Large intestine (tissue), 3 donors: ENCODE results near the gene PTPN14. TPM values are rescaled to one million over a fixed set of nuclear protein-coding genes. Genes with fewer than 3 reads are reported as not detected.
A peak's percentile ranks its signal among the peaks of the same experiment; 100 is the strongest.

Source experiments
- DNase-seq, 2 donors: peaks; one replicate each; pipeline versions ENCODE4 v3.0.0 to v3.0.0-alpha.2; 2013
- H3K27ac ChIP-seq: one replicate; pipeline ENCODE4 v1.5.1; 2013; ENCODE audit warnings: low read length
- H3K27me3 ChIP-seq: 2 replicates; pipeline ENCODE4 v1.6.1; 2013; ENCODE audit warnings: low read length; ENCODE audit not compliant: control insufficient read depth, insufficient read depth
- H3K36me3 ChIP-seq: 2 replicates; pipeline ENCODE4 v1.6.1; 2013; ENCODE audit warnings: low read length; ENCODE audit not compliant: control insufficient read depth, insufficient read depth
- H3K4me1 ChIP-seq: one replicate; pipeline ENCODE4 v1.6.1; 2013; ENCODE audit warnings: low read length; ENCODE audit not compliant: control insufficient read depth, insufficient read depth
- H3K4me3 ChIP-seq: one replicate; pipeline ENCODE4 v1.5.1; 2013; ENCODE audit warnings: low read length
- H3K9me3 ChIP-seq: one replicate; pipeline ENCODE4 v1.6.1; 2013; ENCODE audit warnings: mild to moderate bottlenecking, low read depth, low read length, moderate library complexity; ENCODE audit not compliant: control insufficient read depth
- WGBS: methylation state at CpG from one replicate; pipeline ENCODE4 v1.1.5; 2013; ENCODE audit warnings: low lambda C conversion rate; ENCODE audit not compliant: insufficient coverage; 5-methylcytosine and 5-hydroxymethylcytosine counted together
- polyA plus RNA-seq: library from polyadenylated mRNA; unstranded; fragments of 120-200 nt; gene quantifications from one replicate; pipeline ENCODE4 v1.2.1, GENCODE V29; 2013

Gene PTPN14
- polyA plus RNA-seq, 1 donor: 10.2 TPM

GRCh38 chr1:214337015-214337414 is 214.4 kb downstream of the PTPN14 start:
- DNase-seq: no peak
- no CpG with 5 or more reads among the region's 2 CpGs for WGBS
- H3K4me3 ChIP-seq: no peak overlapping the region
- no peaks in the 10 kb centered on the region for H3K9me3 ChIP-seq
- H3K4me1 ChIP-seq: no peaks in the 10 kb centered on the region
- no peaks in the 10 kb centered on the region for H3K27me3 ChIP-seq
- peak overlapping the region; percentile 38 for H3K27ac ChIP-seq
- H3K36me3 ChIP-seq: peaks cover 26% of the 10 kb centered on the region

- H3K27ac ChIP-seq: no peak overlapping the region
- peaks cover 33% of the 10 kb centered on the region for H3K36me3 ChIP-seq
- H3K27me3 ChIP-seq: no peaks in the 10 kb centered on the region
- no peaks in the 10 kb centered on the region for H3K4me1 ChIP-seq
- DNase-seq: no peak
- WGBS: 100% methylated on average over 1 of the region's 4 CpGs
- H3K9me3 ChIP-seq: no peaks in the 10 kb centered on the region
- no peak overlapping the region for H3K4me3 ChIP-seq
These were observed 215.8 kb downstream of the PTPN14 start for GRCh38 chr1:214335567-214335966.

GRCh38 chr1:214332946-214333798 is 218.2 kb downstream of the PTPN14 start:
- Histone ChIP-seq H3K4me3 (no peak overlapping the region), H3K4me1 (no peaks in the 10 kb centered on the region), H3K9me3 (no peaks in the 10 kb centered on the region), H3K36me3 (peaks cover 47% of the 10 kb centered on the region), H3K27me3 (no peaks in the 10 kb centered on the region), H3K27ac (no peak overlapping the region)
- peak in 1 of 2 donors; percentile 23 for DNase-seq
- no CpG with 5 or more reads among the region's 6 CpGs for WGBS

- Histone ChIP-seq H3K36me3 (peaks cover 46% of the 10 kb centered on the region), H3K9me3 (no peaks in the 10 kb centered on the region), H3K4me1 (no peaks in the 10 kb centered on the region), H3K27ac (no peak overlapping the region), H3K27me3 (no peaks in the 10 kb centered on the region), H3K4me3 (no peak overlapping the region)
- DNase-seq: peak in 1 of 2 donors; percentile 15
- no CpG with 5 or more reads among the region's 9 CpGs for WGBS
These were observed 219.5 kb downstream of the PTPN14 start for GRCh38 chr1:214331827-214332423.

GRCh38 chr1:214331180-214331579 is 220.2 kb downstream of the PTPN14 start:
- H3K9me3 ChIP-seq: no peaks in the 10 kb centered on the region
- peaks cover 48% of the 10 kb centered on the region for H3K36me3 ChIP-seq
- no peaks in the 10 kb centered on the region for H3K4me1 ChIP-seq
- no CpG with 5 or more reads among the region's 1 CpG for WGBS
- no peak overlapping the region for H3K27ac ChIP-seq
- no peak for DNase-seq
- H3K4me3 ChIP-seq: no peak overlapping the region
- H3K27me3 ChIP-seq: no peaks in the 10 kb centered on the region

- DNase-seq: no peak
- H3K4me1 ChIP-seq: no peaks in the 10 kb centered on the region
- H3K36me3 ChIP-seq: peaks cover 48% of the 10 kb centered on the region
- no peak overlapping the region for H3K27ac ChIP-seq
- H3K27me3 ChIP-seq: no peaks in the 10 kb centered on the region
- 100% methylated on average over 1 of the region's 12 CpGs for WGBS
- no peaks in the 10 kb centered on the region for H3K9me3 ChIP-seq
- H3K4me3 ChIP-seq: no peak overlapping the region
These were observed 220.7 kb downstream of the PTPN14 start for GRCh38 chr1:214330715-214331114.

GRCh38 chr1:214330222-214330621 is 221.2 kb downstream of the PTPN14 start:
- H3K4me1 ChIP-seq: no peaks in the 10 kb centered on the region
- H3K4me3 ChIP-seq: no peak overlapping the region
- no CpG with 5 or more reads among the region's 3 CpGs for WGBS
- peaks cover 47% of the 10 kb centered on the region for H3K36me3 ChIP-seq
- DNase-seq: no peak
- no peaks in the 10 kb centered on the region for H3K27me3 ChIP-seq
- no peak overlapping the region for H3K27ac ChIP-seq
- no peaks in the 10 kb centered on the region for H3K9me3 ChIP-seq

GRCh38 chr1:214329470-214330220 is 221.8 kb downstream of the PTPN14 start:
- no peak overlapping the region for H3K4me3 ChIP-seq
- peaks cover 45% of the 10 kb centered on the region for H3K36me3 ChIP-seq
- 80% methylated on average over 1 of the region's 20 CpGs for whole genome bisulfite sequencing
- no peaks in the 10 kb centered on the region for H3K4me1 ChIP-seq
- no peaks in the 10 kb centered on the region for H3K27me3 ChIP-seq
- H3K9me3 ChIP-seq: no peaks in the 10 kb centered on the region
- no peak for DNase-seq
- no peak overlapping the region for H3K27ac ChIP-seq

- Histone ChIP-seq H3K4me1 (no peaks in the 10 kb centered on the region), H3K27ac (no peak overlapping the region), H3K27me3 (no peaks in the 10 kb centered on the region), H3K36me3 (peaks cover 38% of the 10 kb centered on the region), H3K9me3 (no peaks in the 10 kb centered on the region), H3K4me3 (no peak overlapping the region)
- WGBS: no CpG with 5 or more reads among the region's 11 CpGs
- peak; percentile 69 to 73 for DNase-seq
These were observed 222.5 kb downstream of the PTPN14 start for GRCh38 chr1:214328770-214329469.

GRCh38 chr1:214327514-214327913 is 223.9 kb downstream of the PTPN14 start:
- H3K27ac ChIP-seq: no peak overlapping the region
- WGBS: no CpG with 5 or more reads among the region's 1 CpG
- no peak for DNase-seq

More at GRCh38 chr1:214327514-214327913, 223.9 kb downstream of the PTPN14 start:
- Histone ChIP-seq H3K9me3 (no peaks in the 10 kb centered on the region), H3K27me3 (no peaks in the 10 kb centered on the region), H3K4me3 (no peak overlapping the region), H3K4me1 (no peaks in the 10 kb centered on the region), H3K36me3 (peaks cover 35% of the 10 kb centered on the region)
